ENCODE measurements around the gene SOWAHD.

- TF ChIP-seq, protein P1, sequence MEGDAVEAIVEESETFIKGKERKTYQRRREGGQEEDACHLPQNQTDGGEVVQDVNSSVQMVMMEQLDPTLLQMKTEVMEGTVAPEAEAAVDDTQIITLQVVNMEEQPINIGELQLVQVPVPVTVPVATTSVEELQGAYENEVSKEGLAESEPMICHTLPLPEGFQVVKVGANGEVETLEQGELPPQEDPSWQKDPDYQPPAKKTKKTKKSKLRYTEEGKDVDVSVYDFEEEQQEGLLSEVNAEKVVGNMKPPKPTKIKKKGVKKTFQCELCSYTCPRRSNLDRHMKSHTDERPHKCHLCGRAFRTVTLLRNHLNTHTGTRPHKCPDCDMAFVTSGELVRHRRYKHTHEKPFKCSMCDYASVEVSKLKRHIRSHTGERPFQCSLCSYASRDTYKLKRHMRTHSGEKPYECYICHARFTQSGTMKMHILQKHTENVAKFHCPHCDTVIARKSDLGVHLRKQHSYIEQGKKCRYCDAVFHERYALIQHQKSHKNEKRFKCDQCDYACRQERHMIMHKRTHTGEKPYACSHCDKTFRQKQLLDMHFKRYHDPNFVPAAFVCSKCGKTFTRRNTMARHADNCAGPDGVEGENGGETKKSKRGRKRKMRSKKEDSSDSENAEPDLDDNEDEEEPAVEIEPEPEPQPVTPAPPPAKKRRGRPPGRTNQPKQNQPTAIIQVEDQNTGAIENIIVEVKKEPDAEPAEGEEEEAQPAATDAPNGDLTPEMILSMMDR (IDR thresholded peaks at IDR 0.05) = no peak
- TF ChIP-seq EZH2 (IDR thresholded peaks at IDR 0.05; ENCODE audit: borderline replicate concordance, insufficient read depth, low read depth, low read length, poor library complexity, severe bottlenecking) = no peak
Measured at GRCh38 chrX:119721487-119721886, 36.9 kb upstream of the SOWAHD start.

Measured in B cell (primary cell).